H7 (cell line): Measurements from ENCODE around the gene WDR48. TPM values are rescaled to one million over a fixed set of nuclear protein-coding genes. Genes with fewer than 3 reads are reported as not detected.
A peak's percentile ranks its signal among the peaks of the same experiment; 100 is the strongest.

Experiments
- DNase-seq: peaks from one replicate; pipeline ENCODE4 v3.0.0; 2012
- H3K27me3 ChIP-seq: 2 replicates; pipeline ENCODE4 v1.6.0; 2011; ENCODE audit warnings: mild to moderate bottlenecking, low read length; ENCODE audit not compliant: control insufficient read depth, insufficient read depth
- H3K36me3 ChIP-seq: replicated peaks from 2 replicates; pipeline ENCODE4 v1.5.1; 2011; ENCODE audit warnings: low read length; ENCODE audit not compliant: control insufficient read depth, insufficient read depth
- H3K4me3 ChIP-seq: 2 replicates; pipeline ENCODE4 v1.5.1; 2011; ENCODE audit warnings: low read depth, mild to moderate bottlenecking, control low read depth, low read length, moderate library complexity; ENCODE audit not compliant: insufficient read depth
- total RNA-seq: library from RNA; depleted of rRNA; stranded (reverse); fragments of >200 nt; shearing (Covaris generic); gene quantifications from 2 replicates; pipeline ENCODE4 v1.2.3, GENCODE V29; 2014

The WDR48 gene
- total RNA-seq, 1 experiment from 2014 or later: 31.7 TPM

- peak; percentile 93 for DNase-seq
- Histone ChIP-seq H3K36me3 (peaks cover 20% of the 10 kb centered on the region), H3K27me3 (no peaks in the 10 kb centered on the region), H3K4me3 (no peak overlapping the region)
Measured at GRCh38 chr3:39101022-39101689, 49.3 kb downstream of the WDR48 start.

DNA sequence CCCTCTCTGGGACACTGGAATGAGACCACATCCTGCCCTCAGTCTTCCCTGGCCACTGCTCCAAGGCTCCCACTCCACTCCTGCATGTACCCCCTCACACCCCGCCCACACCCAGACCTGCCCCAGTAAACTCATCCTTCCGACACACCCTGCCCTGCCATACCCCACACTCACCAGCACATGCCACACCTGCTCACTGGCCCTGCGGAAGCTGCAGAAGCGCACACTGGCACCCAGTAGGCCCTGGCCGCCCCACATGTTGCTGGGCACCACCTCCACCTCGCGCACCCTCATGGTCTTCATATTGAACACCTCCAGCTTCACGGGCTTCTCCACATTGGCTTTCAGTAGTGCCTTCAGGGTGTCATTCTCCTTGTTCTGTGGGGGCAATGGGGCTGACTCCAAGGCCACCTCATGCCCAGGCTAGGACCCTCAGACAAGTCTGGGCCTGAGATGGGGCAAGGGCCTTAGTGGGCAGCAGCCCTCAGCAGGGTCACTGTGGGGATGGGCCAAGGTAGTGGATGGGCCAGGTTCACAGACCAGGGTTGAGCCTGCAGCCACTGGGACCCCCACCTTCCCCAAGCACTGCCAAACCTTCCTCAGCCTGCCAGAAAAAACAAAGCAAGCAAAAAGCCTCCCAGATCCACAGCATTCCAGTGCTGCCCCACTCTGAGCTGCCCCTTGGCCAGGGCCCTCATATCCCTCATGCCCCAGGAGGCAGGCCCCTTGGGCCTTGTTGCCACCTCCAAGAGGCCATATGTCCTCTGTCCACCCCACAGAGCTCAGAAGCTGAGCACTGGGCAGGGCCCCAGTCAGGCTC lies 50.9 kb downstream of the WDR48 start:
- H3K36me3 ChIP-seq: peaks cover 14% of the 10 kb centered on the region
- DNase-seq: peak; percentile 26
- H3K4me3 ChIP-seq: no peak overlapping the region
- no peaks in the 10 kb centered on the region; the same call in 1 of the 2 replicates for H3K27me3 ChIP-seq

DNA sequence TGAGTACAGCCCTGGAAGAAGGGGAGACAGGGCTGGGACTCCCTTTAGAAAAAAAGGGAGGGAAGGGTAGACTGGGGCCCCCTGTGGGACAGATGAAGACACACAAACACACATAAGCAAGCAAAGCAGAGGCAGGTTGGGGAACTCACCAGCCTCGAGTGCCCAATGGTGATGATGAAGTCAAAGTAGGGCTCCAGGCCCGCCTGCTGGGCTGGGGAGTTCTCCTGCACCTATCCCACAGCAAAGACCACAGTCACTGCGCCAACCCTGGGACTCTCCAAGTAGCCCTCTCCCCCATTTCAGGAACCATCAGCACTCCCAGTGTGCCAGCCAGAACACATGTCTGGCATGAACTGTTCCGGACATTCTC lies 51.5 kb downstream of the WDR48 start:
- DNase-seq: peak; percentile 80
- H3K36me3 ChIP-seq: peaks cover 10% of the 10 kb centered on the region
- no peak overlapping the region for H3K4me3 ChIP-seq
- no peaks in the 10 kb centered on the region; the same call in 1 of the 2 replicates for H3K27me3 ChIP-seq

GRCh38 chr3:39103791-39104552 lies 52.2 kb downstream of the WDR48 start:
- Histone ChIP-seq H3K4me3 (no peak overlapping the region), H3K36me3 (peaks cover 4% of the 10 kb centered on the region), H3K27me3 (peaks cover 2% of the 10 kb centered on the region; the same call in 1 of the 2 replicates)
- peak; percentile 25 for DNase-seq

DNA sequence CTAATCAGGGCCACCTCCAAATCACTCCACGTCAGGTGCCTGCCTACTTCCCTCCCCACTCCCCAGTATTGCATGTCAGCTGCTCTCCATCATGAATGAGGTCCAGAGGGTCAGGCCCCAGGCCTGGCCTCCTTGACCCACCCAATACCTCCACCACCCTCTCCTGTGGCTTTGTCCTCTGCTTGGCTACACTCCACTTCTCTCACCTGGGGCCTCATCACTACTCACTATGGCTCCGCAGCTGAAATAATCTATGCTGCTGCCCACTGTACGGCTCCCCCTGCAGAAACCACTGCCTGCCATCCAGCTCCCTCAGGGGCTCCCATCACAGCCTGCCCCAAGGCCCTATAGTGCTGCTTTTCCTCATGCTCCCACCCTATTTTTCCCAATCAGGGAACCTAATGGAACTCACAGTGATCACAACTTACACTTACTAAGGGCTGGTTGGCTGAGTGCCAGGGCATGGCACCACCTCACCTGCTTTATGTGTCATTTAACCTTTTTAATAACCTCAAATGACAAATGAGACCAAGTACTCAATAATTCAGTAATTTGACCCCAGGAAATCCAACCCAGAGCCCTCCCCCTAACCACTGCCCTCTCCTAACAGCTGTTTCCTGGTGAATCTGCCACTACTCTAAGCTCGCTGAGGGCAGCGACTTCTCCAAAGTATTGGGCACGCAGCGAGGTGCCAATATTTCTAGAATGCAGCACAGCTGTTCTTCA lies 53.3 kb downstream of the WDR48 start:
- H3K27me3 ChIP-seq: peaks cover 2% of the 10 kb centered on the region; the same call in 1 of the 2 replicates
- no peaks in the 10 kb centered on the region; the same call in 1 of the 2 replicates for H3K36me3 ChIP-seq
- no peak overlapping the region for H3K4me3 ChIP-seq
- peak; percentile 22 for DNase-seq

DNA sequence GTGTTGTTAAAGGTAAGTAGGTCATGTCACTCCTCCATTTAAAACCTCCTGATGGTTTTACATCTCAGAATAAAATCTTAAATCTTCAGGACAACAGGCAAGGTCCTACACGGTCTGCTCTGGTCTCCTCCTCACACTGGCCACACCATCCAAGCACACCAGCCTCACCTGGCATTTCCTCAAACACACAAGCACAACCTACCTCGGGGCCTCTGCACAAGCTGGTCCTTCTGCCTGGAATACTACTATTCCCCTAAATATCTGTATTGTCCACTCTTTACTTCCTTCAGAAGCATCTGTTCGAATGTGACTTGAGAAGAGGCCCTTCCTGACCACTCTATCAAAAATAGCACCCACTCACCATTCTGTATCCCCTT lies 53.9 kb downstream of the WDR48 start:
- H3K27me3 ChIP-seq: peaks cover 2% of the 10 kb centered on the region; the same call in 1 of the 2 replicates
- no peaks in the 10 kb centered on the region for H3K36me3 ChIP-seq
- H3K4me3 ChIP-seq: no peak overlapping the region
- no peak for DNase-seq

DNA sequence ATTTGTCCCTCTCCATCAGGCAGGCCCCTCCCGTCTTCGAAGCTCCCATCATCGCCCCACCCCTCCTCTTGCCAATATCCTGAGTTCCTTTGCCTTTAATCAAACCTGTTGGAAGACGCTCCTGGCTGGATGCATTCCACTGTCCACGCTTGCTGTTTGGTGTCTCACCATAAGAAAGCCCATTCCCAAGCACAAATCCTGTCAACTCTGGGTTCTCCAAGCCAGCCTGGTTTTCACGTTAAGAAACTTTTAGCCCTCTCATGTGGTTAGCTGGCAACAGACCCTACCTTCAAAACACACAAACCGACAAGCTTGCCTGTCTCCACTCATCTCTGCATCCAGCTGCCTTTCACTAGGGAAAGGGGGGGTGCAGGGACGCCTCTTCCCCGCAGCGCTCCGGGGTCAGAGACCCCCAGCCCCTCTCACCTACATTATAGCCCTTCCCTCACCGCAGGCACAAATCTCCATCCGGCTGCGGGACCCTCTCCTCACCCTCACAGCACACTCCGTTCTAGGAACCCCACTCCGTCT lies 54.5 kb downstream of the WDR48 start:
- Histone ChIP-seq H3K4me3 (peak overlapping the region; percentile 91), H3K36me3 (no peaks in the 10 kb centered on the region), H3K27me3 (peaks cover 2% of the 10 kb centered on the region; the same call in 1 of the 2 replicates)
- DNase-seq: peak; percentile 72

DNA sequence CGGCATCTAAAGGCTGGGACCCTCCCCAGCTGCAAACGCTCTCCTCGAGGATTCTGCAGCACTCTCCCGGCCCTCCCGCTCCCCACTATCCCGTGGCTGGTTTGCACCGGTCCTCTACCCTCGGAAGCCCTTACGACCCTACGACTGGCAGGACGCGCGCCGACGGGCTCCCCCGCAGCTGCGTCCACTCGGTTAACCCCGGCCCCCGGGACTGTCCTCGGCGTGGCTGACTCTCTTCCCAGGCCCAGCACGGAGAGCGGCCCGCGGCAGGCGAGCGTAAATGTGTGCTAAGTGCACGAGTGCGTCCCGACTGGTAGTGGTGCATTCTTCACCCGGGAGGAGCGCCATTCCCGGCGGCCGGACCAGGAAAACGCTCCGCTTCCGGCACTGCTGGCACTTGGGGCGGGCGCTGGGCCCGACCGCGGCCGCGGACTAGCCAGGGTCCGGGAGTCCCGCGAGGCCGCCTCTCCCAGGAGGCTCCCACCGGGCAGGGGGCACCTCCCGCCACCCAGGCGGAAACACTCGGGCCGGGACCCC lies 55.1 kb downstream of the WDR48 start:
- peak overlapping the region; percentile 91 for H3K4me3 ChIP-seq
- peak; percentile 90 for DNase-seq
- H3K36me3 ChIP-seq: no peaks in the 10 kb centered on the region
- peaks cover 2% of the 10 kb centered on the region; the same call in 1 of the 2 replicates for H3K27me3 ChIP-seq

DNA sequence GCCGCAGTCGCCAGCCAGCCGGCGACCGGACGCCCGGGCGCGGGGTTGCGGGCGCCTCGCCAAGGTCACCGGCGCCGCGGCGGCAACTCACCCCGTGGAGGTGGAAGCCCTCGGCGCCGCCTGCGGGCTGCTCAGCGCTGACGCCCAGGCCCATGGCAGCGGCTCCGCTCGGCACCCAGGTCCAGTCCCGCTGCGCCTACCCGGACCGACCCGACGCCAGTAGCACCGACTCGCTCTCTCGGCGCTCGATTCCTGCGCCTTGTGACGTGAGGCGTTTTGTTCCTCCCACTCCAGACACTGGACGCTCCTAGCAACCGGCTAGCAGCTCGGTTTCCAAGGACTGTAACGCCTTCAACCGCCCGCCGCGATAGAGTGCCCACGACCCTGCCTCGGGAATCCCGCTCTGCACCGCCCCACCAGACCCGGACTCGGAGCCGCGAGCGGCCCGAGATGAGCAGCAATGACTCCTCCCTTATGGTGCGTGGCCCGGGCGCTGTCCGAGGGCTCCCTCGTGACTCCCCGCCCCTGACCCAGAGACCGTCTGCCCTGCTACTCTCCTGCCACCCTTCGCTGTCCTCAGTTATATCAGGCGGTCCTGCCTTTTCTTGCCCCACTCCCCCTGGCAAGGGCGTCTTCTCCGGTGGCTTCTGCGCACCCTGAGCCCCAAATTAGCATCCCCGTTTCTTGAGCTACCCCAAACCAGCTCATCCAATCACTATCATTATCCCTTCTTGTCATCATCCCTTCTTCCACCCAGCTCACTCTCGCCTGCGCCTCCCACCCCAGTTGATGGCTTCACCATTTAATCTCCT lies 55.8 kb downstream of the WDR48 start, which contains the start of the genes GORASP1 and TTC21A:
Gene GORASP1 (minus strand): TSS at position 240 of the 812 bp plus-strand sequence. CDS start 86 bp downstream, at position 154.
Gene TTC21A (plus strand): TSS at position 293 of the 812 bp plus-strand sequence. CDS start 158 bp downstream, at position 451.
- peak; percentile 94 for DNase-seq
- H3K36me3 ChIP-seq: no peaks in the 10 kb centered on the region
- peaks cover 2% of the 10 kb centered on the region; the same call in 1 of the 2 replicates for H3K27me3 ChIP-seq
- H3K4me3 ChIP-seq: peak within 1 kb of the TSS; percentile 91

DNA sequence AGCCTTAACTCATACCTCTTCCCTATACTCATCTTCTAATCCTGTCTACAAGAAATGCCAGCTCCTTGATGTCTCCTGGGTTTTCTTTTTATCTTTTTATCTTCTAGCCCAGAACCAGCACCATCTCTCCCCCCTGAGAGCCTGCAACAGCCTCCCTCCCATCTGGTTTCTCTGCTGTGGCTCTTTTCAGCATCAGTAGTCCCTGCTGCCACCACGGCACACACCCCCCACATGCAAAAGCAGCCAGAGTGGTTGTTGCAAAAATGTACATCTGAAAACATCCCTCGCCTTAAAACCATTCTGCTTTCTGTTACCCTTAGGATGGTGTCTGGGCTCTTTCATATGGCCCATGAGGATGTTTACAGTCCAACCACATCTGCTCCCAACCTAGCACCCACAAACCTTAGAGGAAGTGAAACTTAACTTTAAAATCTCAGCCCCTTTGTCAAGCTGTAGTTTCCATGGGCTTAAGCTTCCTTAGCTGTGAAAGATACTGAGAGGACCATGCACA lies 56.4 kb downstream of the WDR48 start:
- Histone ChIP-seq H3K4me3 (peak overlapping the region; percentile 91), H3K36me3 (no peaks in the 10 kb centered on the region), H3K27me3 (peaks cover 2% of the 10 kb centered on the region; the same call in 1 of the 2 replicates)
- DNase-seq: no peak

DNA sequence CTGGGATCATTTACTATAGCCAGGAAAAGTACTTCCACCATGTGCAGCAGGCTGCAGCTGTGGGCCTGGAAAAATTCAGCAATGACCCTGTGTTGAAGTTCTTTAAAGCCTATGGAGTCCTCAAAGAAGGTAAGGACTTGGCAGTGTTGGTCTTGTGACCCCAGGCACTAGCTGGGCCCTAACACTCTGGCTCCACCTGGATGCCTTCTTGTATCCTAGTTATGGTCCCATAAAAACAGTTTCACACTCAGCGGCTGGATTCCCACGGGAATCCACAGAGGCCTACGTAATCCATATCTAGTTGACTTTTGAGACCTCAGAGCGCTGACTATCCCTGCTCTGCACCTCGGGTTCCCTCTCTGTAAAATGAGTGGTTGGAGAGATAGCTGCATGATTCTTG lies 57.3 kb downstream of the WDR48 start:
- H3K27me3 ChIP-seq: peaks cover 2% of the 10 kb centered on the region; the same call in 1 of the 2 replicates
- no peak for DNase-seq
- no peak overlapping the region for H3K4me3 ChIP-seq
- H3K36me3 ChIP-seq: no peaks in the 10 kb centered on the region

- DNase-seq: no peak
- no peaks in the 10 kb centered on the region for H3K36me3 ChIP-seq
Measured at GRCh38 chr3:39110041-39110639, 58.3 kb downstream of the WDR48 start.

More at GRCh38 chr3:39110041-39110639, 58.3 kb downstream of the WDR48 start:
- Histone ChIP-seq H3K4me3 (no peak overlapping the region), H3K27me3 (peaks cover 2% of the 10 kb centered on the region; the same call in 1 of the 2 replicates)
